H1 (cell line): Measurements from ENCODE around the gene SLC5A10. TPM values are rescaled to one million over a fixed set of nuclear protein-coding genes. Genes with fewer than 3 reads are reported as not detected.

Experiments used
- CTCF ChIA-PET: fragments of 300-600 bp; sonication (Branson Sonifier 250); formaldehyde crosslinking; loops from one replicate; lab custom pipeline; 2021; ENCODE audit not compliant: partially characterized antibody; lab: Charles Lee
- POLR2A ChIA-PET: fragments of 300-600 bp; sonication (Branson Sonifier 250); formaldehyde crosslinking; loops from one replicate; lab custom pipeline; 2021; ENCODE audit warnings: inconsistent platforms; ENCODE audit not compliant: partially characterized antibody; lab: Charles Lee
- DNase-seq, 2 experiments: peaks; one replicate each; pipeline versions ENCODE4 v3.0.0 to v3.0.0-alpha.2; 2010 to 2022; ENCODE audit warnings: low spot score in 2 of 2, low read depth in 1 of 2, mixed read lengths in 1 of 2
- FAIRE-seq: peaks from 2 replicates; lab custom pipeline; 2011; peaks lifted over from hg19 to GRCh38; lab: Jason Lieb, UNC
- H2AFZ ChIP-seq: 2 replicates; pipeline ENCODE4 v1.8.1; 2012; ENCODE audit warnings: low read length, inconsistent platforms
- H2AK5ac ChIP-seq: 2 replicates; pipeline ENCODE4 v1.6.1; 2013; ENCODE audit warnings: low read depth, low read length
- H2BK120ac ChIP-seq: replicated peaks from 2 replicates; pipeline ENCODE3; 2013; ENCODE audit warnings: low read depth, low read length, inconsistent platforms
- H2BK12ac ChIP-seq: 2 replicates; pipeline ENCODE4 v1.6.1; 2013; ENCODE audit warnings: low read depth, low read length
- H2BK15ac ChIP-seq: 2 replicates; pipeline ENCODE4 v1.6.1; 2013; ENCODE audit warnings: low read length
- H2BK20ac ChIP-seq: 2 replicates; pipeline ENCODE4 v1.6.1; 2013; ENCODE audit warnings: low read length
- H2BK5ac ChIP-seq: 2 replicates; pipeline ENCODE4 v1.6.1; 2013; ENCODE audit warnings: low read depth, low read length
- H3K14ac ChIP-seq: 2 replicates; pipeline ENCODE4 v1.6.1; 2013; ENCODE audit warnings: inconsistent platforms; ENCODE audit not compliant: insufficient read length
- H3K18ac ChIP-seq: 2 replicates; pipeline ENCODE4 v1.6.1; 2013; ENCODE audit warnings: low read length; ENCODE audit errors: extremely low read depth
- H3K23ac ChIP-seq: 2 replicates; pipeline ENCODE4 v1.6.1; 2013; ENCODE audit warnings: inconsistent platforms; ENCODE audit not compliant: insufficient read length
- H3K23me2 ChIP-seq: 2 replicates; pipeline ENCODE4 v1.6.1; 2013; ENCODE audit warnings: low read depth, low read length
- H3K27ac ChIP-seq: 2 replicates; pipeline ENCODE4 v1.6.1; 2011; ENCODE audit warnings: low read depth, low read length, inconsistent platforms
- H3K27me3 ChIP-seq, 4 experiments: replicated peaks in 1 of 4; 1 replicate in 1 of 4; 2 replicates in 3 of 4; pipeline versions ENCODE4 v1.6.1 to v1.8.1; 2011 to 2013; ENCODE audit warnings: low read length in 3 of 4, mild to moderate bottlenecking in 3 of 4, inconsistent platforms in 2 of 4, mixed read lengths in 2 of 4, moderate library complexity in 1 of 4; ENCODE audit not compliant: control insufficient read depth in 3 of 4, insufficient read depth in 3 of 4; ENCODE audit errors: extremely low read depth in 1 of 4
- H3K36me3 ChIP-seq, 4 experiments: 2 replicates each; pipeline versions ENCODE4 v1.6.1 to v1.8.1; 2011 to 2013; ENCODE audit warnings: mild to moderate bottlenecking in 4 of 4, low read length in 3 of 4, moderate library complexity in 2 of 4, control low read depth in 1 of 4, inconsistent platforms in 1 of 4; ENCODE audit not compliant: insufficient read depth in 4 of 4, control insufficient read depth in 2 of 4
- H3K4ac ChIP-seq: replicated peaks from 2 replicates; pipeline ENCODE3; 2013; ENCODE audit warnings: low read length, low read depth, mixed read lengths, inconsistent platforms; ENCODE audit not compliant: insufficient read length
- H3K4me1 ChIP-seq, 4 experiments: replicated peaks in 1 of 4; 1 replicate in 1 of 4; 2 replicates in 3 of 4; pipeline versions ENCODE4 v1.6.1 to v1.8.1; 2011 to 2013; ENCODE audit warnings: low read length in 3 of 4, inconsistent platforms in 2 of 4, mixed read lengths in 1 of 4; ENCODE audit not compliant: insufficient read depth in 4 of 4, control insufficient read depth in 3 of 4
- H3K4me2 ChIP-seq, 2 experiments: 2 replicates each; pipeline versions ENCODE4 v1.6.1 to v1.8.1; 2011 to 2013; ENCODE audit warnings: low read depth in 2 of 2, low read length in 2 of 2, control low read depth in 1 of 2, inconsistent platforms in 1 of 2, mild to moderate bottlenecking in 1 of 2; ENCODE audit not compliant: insufficient read depth in 1 of 2
- H3K4me3 ChIP-seq, 4 experiments: fragments of 200-600, 300-600 bp in 1 of 4; sonication (generic), shearing (Covaris generic), sonication (Bioruptor Twin) in 1 of 4; 2 replicates each; pipeline versions ENCODE4 v1.5.1 to v1.8.1; 2011 to 2016; ENCODE audit warnings: low read length in 4 of 4, low read depth in 3 of 4, control low read depth in 2 of 4, inconsistent platforms in 2 of 4, mild to moderate bottlenecking in 2 of 4, mixed read lengths in 1 of 4, moderate library complexity in 1 of 4; ENCODE audit not compliant: insufficient read depth in 2 of 4; ENCODE audit errors: extremely low read depth in 1 of 4
- H3K56ac ChIP-seq: replicated peaks from 2 replicates; pipeline ENCODE3; 2013; ENCODE audit warnings: low read depth, mild to moderate bottlenecking, mixed read lengths, low read length, inconsistent platforms; ENCODE audit not compliant: insufficient read length
- H3K79me1 ChIP-seq: 2 replicates; pipeline ENCODE4 v1.6.1; 2013; ENCODE audit warnings: low read depth, low read length, control low read depth
- H3K79me2 ChIP-seq, 2 experiments: 2 replicates each; pipeline versions ENCODE4 v1.6.1 to v1.8.1; 2012 to 2013; ENCODE audit warnings: low read length in 2 of 2, mild to moderate bottlenecking in 2 of 2, inconsistent platforms in 1 of 2; ENCODE audit not compliant: insufficient read depth in 2 of 2, control insufficient read depth in 1 of 2
- H3K9ac ChIP-seq, 4 experiments: replicated peaks in 1 of 4; 1 replicate in 1 of 4; 2 replicates in 3 of 4; pipeline versions ENCODE4 v1.6.1 to v1.8.1; 2011 to 2013; ENCODE audit warnings: low read depth in 3 of 4, low read length in 3 of 4, control low read depth in 2 of 4, mild to moderate bottlenecking in 2 of 4, moderate library complexity in 2 of 4, inconsistent platforms in 1 of 4; ENCODE audit errors: extremely low read depth in 1 of 4
- H3K9me3 ChIP-seq, 2 experiments: 2 replicates each; pipeline versions ENCODE4 v1.6.1 to v1.8.1; 2012 to 2013; ENCODE audit warnings: mild to moderate bottlenecking in 2 of 2, moderate library complexity in 2 of 2, control low read depth in 1 of 2, inconsistent platforms in 1 of 2, low read depth in 1 of 2, low read length in 1 of 2, mixed read lengths in 1 of 2; ENCODE audit not compliant: insufficient read depth in 2 of 2
- H4K20me1 ChIP-seq, 2 experiments: replicated peaks in 1 of 2; 2 replicates each; pipeline versions ENCODE3 to v1.8.1; 2011 to 2013; ENCODE audit warnings: inconsistent platforms in 2 of 2, low read length in 2 of 2, mild to moderate bottlenecking in 1 of 2; ENCODE audit not compliant: insufficient read depth in 2 of 2, control insufficient read depth in 1 of 2
- H4K5ac ChIP-seq: 2 replicates; pipeline ENCODE4 v1.6.1; 2013; ENCODE audit warnings: low read length, low read depth, mixed read lengths, inconsistent platforms; ENCODE audit not compliant: insufficient read length
- H4K8ac ChIP-seq: 2 replicates; pipeline ENCODE4 v1.8.0; 2013; ENCODE audit warnings: mild to moderate bottlenecking, moderate library complexity, low read length, inconsistent platforms; ENCODE audit not compliant: insufficient read depth; ENCODE audit errors: extremely low read depth
- H4K91ac ChIP-seq: replicated peaks from 2 replicates; pipeline ENCODE3; 2013; ENCODE audit warnings: low read length, mixed read lengths, inconsistent platforms; ENCODE audit not compliant: insufficient read length
- BACH1 ChIP-seq: IDR thresholded peaks from 2 replicates; pipeline ENCODE4 v1.6.1; 2012; ENCODE audit warnings: low read length, improper control_type of control experiment
- BCL11A ChIP-seq, 2 experiments: IDR thresholded peaks; one replicate each; pipeline ENCODE4 v1.6.1; 2011; ENCODE audit warnings: low read depth in 2 of 2, low read length in 2 of 2, mild to moderate bottlenecking in 2 of 2
- CHD1 ChIP-seq: IDR thresholded peaks from 2 replicates; pipeline ENCODE4 v1.6.1; 2012; ENCODE audit warnings: low read depth, low read length, improper control_type of control experiment
- CHD2 ChIP-seq: IDR thresholded peaks from 2 replicates; pipeline ENCODE4 v1.6.1; 2012; ENCODE audit warnings: low read length, improper control_type of control experiment
- CREB1 ChIP-seq: IDR thresholded peaks from 2 replicates; pipeline ENCODE4 v1.6.1; 2012; ENCODE audit warnings: inconsistent platforms
- CTBP2 ChIP-seq: IDR thresholded peaks from 2 replicates; pipeline ENCODE4 v1.7.0; 2011; ENCODE audit warnings: borderline replicate concordance, mild to moderate bottlenecking, moderate library complexity, mixed read lengths, low read length; ENCODE audit not compliant: insufficient read depth, insufficient read length
- GTF2F1 ChIP-seq: IDR thresholded peaks from 2 replicates; pipeline ENCODE4 v1.6.1; 2012; ENCODE audit warnings: low read depth, low read length, improper control_type of control experiment, borderline replicate concordance
- HDAC2 ChIP-seq, 2 experiments: fragments of 300-600 bp in 1 of 2; sonication (generic) in 1 of 2; IDR thresholded peaks; 2 replicates each; pipeline ENCODE4 v1.6.1; 2011 to 2012; ENCODE audit warnings: low read depth in 2 of 2, low read length in 2 of 2, mild to moderate bottlenecking in 2 of 2, moderate library complexity in 2 of 2, borderline replicate concordance in 1 of 2, inconsistent platforms in 1 of 2
- NANOG ChIP-seq: IDR thresholded peaks from 2 replicates; pipeline ENCODE4 v1.6.1; 2011; ENCODE audit warnings: low read length, low read depth, mild to moderate bottlenecking, inconsistent platforms; ENCODE audit not compliant: insufficient read depth, poor library complexity, severe bottlenecking
- TAF1 ChIP-seq: IDR thresholded peaks from 2 replicates; pipeline ENCODE4 v1.6.1; 2011; ENCODE audit warnings: mild to moderate bottlenecking, low read depth, low read length
- ZNF274 ChIP-seq: IDR thresholded peaks from 2 replicates; pipeline ENCODE4 v1.7.0; 2012; ENCODE audit warnings: low read length, borderline replicate concordance; ENCODE audit errors: extremely low read depth
- WGBS, 2 experiments: shearing (Covaris generic) in 1 of 2; methylation state at CpG; one replicate each; pipeline versions ENCODE4 v1.1.6 to v1.1.7; 2013 to 2015; ENCODE audit warnings: low lambda C conversion rate in 2 of 2, mixed read lengths in 2 of 2, inconsistent platforms in 1 of 2, low coverage in 1 of 2, missing lambda C conversion rate in 1 of 2; ENCODE audit not compliant: insufficient replicate concordance in 2 of 2, insufficient coverage in 1 of 2, insufficient read length in 1 of 2; ENCODE audit errors: extremely low coverage in 1 of 2, missing lambda C conversion rate in 1 of 2; 5-methylcytosine and 5-hydroxymethylcytosine counted together
- polyA plus RNA-seq, 7 experiments: library from polyadenylated mRNA; depleted of rRNA in 3 of 7; stranded (reverse) in 5 of 7; unstranded in 2 of 7; fragments of >200 nt in 5 of 7; fragments of 200-250 nt in 2 of 7; gene quantifications; 1 replicate in 5 of 7; 2 replicates in 1 of 7; 4 replicates in 1 of 7; pipeline versions ENCODE4 v1.2.1 to v1.2.3, GENCODE V29; 2011 to 2013; ENCODE audit warnings: missing spikeins in 2 of 7, mixed read lengths in 2 of 7
- total RNA-seq: library from RNA; stranded (reverse); fragmentation: NEBNext Ultra II Directional; extraction: Animal tissue kit (Norgen Biotek cat#: 25700); gene quantifications from 2 replicates; pipeline ENCODE4 v1.2.1, GENCODE V29; 2021

Gene SLC5A10
- total and polyA plus RNA-seq, 2 of the 8 experiments (the other 6 are each of a cell fraction or from before 2014, with no cell fraction given): 0.05 to 0.11 TPM

DNA sequence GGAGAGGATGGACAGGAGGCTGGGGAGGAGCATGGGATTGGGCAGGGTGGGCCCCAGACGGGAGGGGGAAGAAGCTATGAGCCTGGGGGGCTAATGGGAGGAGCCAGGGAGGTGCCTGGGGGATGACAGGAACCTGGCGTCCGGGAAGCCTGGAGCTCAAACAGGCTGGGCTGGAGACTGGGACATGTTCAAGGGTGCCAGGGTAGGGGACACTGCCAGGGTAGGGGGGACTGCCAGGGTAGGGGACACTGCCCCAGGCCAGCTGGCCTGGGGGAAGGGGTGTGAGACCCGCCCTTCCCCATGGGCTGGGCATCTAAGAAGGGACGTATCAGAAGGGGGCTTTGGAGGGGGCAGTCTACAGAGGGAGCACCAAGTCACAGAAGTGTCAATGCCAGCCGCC is 59.6 kb downstream of the SLC5A10 start:
- DNase-seq (no peak), FAIRE-seq (no peak)
- Histone ChIP-seq H4K5ac (no peak overlapping the region), H2AFZ (no peak overlapping the region), H2BK20ac (no peak overlapping the region), H3K56ac (no peak overlapping the region), H4K8ac (no peak overlapping the region), H3K9me3 (peaks cover 0 to 4% of the 10 kb centered on the region in 2 experiments; a peak in 2 of 4 replicates), H2AK5ac (no peak overlapping the region), H3K23ac (no peak overlapping the region), H2BK120ac (no peak overlapping the region), H3K4me1 (peaks cover 0 to 3% (median 2%) of the 10 kb centered on the region in 4 experiments; a peak in 3 of 7 replicates), H3K4me2 (no peak overlapping the region), H3K27ac (no peak overlapping the region), H4K20me1 (no peaks in the 10 kb centered on the region), H3K18ac (no peak overlapping the region), H3K4ac (no peak overlapping the region), H3K9ac (no peak overlapping the region), H3K79me2 (no peaks in the 10 kb centered on the region), H3K27me3 (no peaks in the 10 kb centered on the region), H4K91ac (no peak overlapping the region), H3K79me1 (no peaks in the 10 kb centered on the region), H2BK15ac (no peak overlapping the region), H3K36me3 (no peaks in the 10 kb centered on the region), H2BK5ac (no peak overlapping the region), H3K4me3 (no peak overlapping the region), H3K14ac (no peak overlapping the region), H2BK12ac (no peak overlapping the region), H3K23me2 (no peaks in the 10 kb centered on the region)
- CTCF ChIA-PET: interaction anchor here (0.8 to 1.6 kb wide), 2 partner anchors 12 to 14 kb away, joined by 3 to 8 read pairs; no protein-coding TSS in a partner anchor
- TF ChIP-seq GTF2F1 (no peak), BACH1 (no peak), TAF1 (no peak), HDAC2 (IDR thresholded peaks at IDR 0.05; ENCODE audit: borderline replicate concordance in 1 of 2, low read depth in 2 of 2, low read length in 2 of 2) (no peak), CTBP2 (no peak), BCL11A (IDR thresholded peaks at IDR 0.05; ENCODE audit: low read depth in 2 of 2, low read length in 2 of 2) (no peak), ZNF274 (no peak), CHD1 (no peak), CREB1 (no peak), CHD2 (no peak), NANOG (no peak)
- POLR2A ChIA-PET: interaction anchor here (1.6 kb wide), 1 partner anchor 11 kb away, joined by 5 read pairs; no protein-coding TSS in a partner anchor
- WGBS, 2 experiments: 92% methylated on average over 4 of the region's 6 CpGs; no CpG with 5 or more reads in 1 of the 2 experiments
